IPS-15b (cell line): Measurements from ENCODE around the gene POLR2E.

Source experiments
- H3K27me3 ChIP-seq: one replicate; pipeline ENCODE4 v1.6.1; 2013; ENCODE audit warnings: low read length; ENCODE audit not compliant: control insufficient read depth, insufficient read depth
- H3K36me3 ChIP-seq: one replicate; pipeline ENCODE4 v1.6.1; 2013; ENCODE audit warnings: low read length; ENCODE audit not compliant: control insufficient read depth, insufficient read depth
- H3K4me1 ChIP-seq: one replicate; pipeline ENCODE4 v1.6.1; 2013; ENCODE audit warnings: mild to moderate bottlenecking, low read length; ENCODE audit not compliant: control insufficient read depth, insufficient read depth
- H3K4me3 ChIP-seq: one replicate; pipeline ENCODE4 v1.5.1; 2013; ENCODE audit warnings: low read depth, low read length
- H3K9ac ChIP-seq: one replicate; pipeline ENCODE4 v1.6.1; 2013; ENCODE audit warnings: low read depth, mild to moderate bottlenecking, low read length
- H3K9me3 ChIP-seq: one replicate; pipeline ENCODE4 v1.6.1; 2013; ENCODE audit warnings: mild to moderate bottlenecking, low read length; ENCODE audit not compliant: control insufficient read depth, insufficient read depth

POLR2E gene

DNA sequence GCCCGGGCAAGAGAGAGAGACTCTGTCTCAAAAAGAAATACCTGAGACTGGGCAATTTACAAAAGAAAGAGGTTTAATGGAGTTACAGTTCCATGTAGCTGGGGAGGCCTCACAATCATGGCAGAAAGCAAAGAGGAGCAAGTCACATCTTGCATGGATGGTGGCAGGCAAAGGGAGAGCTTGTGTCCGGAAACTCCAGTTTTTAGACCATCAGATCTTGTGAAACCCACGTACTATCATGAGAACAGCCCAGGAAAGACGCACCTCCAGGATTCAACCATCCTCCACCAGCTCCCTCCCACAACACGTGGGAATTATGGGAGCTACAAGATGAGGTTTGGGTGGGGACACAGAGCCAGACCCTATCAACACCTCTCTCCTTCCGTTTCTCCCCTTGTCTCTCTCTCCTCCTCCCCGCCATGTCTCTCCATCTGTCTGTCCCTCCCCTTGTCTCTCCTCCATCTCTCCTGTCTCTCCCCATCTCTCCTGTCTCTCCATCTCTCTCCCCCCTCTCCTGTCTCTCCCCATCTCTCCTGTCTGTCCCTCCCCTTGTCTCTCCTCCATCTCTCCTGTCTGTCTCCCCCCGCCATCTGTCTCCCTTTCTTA is 10.0 kb downstream of the POLR2E start:
- Histone ChIP-seq H3K9ac (no peak overlapping the region), H3K4me3 (no peak overlapping the region), H3K4me1 (no peaks in the 10 kb centered on the region), H3K9me3 (no peaks in the 10 kb centered on the region), H3K27me3 (no peaks in the 10 kb centered on the region), H3K36me3 (peaks cover 70% of the 10 kb centered on the region)

DNA sequence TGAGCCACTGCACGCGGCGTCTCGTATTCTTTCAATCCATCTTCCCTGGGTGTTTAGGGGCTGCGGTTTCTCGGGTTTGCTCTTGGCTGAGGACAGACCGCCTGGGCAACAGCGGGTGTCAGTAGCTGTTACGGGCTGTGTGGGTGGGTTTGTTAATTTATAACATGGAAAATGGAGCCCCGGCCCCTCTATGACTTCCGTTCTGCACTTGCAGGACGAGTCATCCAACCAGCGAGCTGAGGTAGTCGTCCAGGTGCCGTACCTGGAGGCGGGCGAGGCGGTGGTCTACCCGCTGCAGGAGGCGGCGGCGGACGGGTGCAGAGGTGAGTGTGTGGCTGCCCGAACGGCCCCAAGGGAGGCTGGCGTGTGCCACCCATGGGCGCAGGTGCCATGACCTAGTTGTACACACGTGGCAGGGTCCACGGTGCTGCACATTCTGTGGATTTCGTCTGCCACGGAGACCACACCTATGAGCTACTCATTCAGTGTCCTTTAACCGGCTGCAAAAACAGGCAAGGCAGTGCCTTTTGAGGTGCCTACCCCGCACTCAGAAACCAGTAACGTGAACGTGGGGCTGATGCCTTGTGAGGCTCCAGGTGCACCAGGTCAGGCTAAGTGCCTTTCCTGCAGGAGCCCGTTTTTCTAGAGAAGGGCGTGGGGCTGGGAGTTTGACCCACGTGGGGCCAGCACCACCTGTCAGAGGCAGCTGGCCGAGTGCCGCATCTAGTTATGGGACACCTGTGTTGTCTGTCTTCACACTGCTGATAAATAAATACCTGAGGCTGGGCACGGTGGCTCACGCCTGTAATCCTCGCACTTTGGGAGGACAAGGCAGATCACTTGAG is 10.9 kb downstream of the POLR2E start:
- H3K9ac ChIP-seq = no peak overlapping the region
- H3K4me3 ChIP-seq = no peak overlapping the region
- peaks cover 71% of the 10 kb centered on the region for H3K36me3 ChIP-seq
- no peaks in the 10 kb centered on the region for H3K27me3 ChIP-seq
- H3K9me3 ChIP-seq = no peaks in the 10 kb centered on the region
- no peaks in the 10 kb centered on the region for H3K4me1 ChIP-seq

DNA sequence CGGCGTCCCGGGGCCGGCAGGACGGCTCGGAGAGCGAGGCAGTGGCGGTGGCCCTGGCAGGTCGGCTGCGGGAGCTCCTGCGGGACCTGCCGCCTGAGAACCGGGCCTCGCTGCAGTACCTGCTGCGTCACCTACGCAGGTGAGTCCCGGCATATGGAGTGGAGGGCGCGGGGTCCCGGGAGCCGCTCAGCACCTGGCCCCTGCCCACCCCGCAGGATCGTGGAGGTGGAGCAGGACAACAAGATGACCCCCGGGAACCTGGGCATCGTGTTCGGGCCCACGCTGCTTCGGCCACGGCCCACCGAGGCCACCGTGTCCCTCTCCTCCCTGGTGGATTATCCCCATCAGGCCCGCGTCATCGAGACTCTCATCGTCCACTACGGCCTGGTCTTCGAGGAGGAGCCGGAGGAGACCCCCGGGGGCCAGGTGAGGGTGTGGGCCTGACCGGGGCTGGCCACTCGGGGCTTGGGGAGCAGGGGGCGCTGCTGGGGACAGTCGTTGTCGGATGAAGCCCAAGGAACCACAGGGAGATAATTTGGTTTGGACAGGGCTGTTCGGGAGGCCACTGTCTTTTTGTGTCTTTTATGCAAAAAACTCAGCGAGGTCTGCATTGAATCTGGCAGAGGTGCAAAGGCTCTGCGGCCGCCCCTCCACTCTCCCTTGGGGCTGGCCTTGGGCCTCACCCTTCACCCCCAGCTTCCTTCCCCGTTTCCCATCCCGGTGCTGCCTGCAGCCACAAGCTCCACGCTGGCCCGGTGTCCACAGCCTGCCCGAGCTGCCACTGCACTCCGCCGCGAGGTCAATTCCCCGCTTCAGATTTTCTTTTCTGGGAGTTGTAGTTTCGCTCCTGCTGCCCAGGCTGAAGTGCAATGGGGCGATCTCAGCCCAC is 12.0 kb downstream of the POLR2E start:
- peaks cover 61% of the 10 kb centered on the region for H3K36me3 ChIP-seq
- no peaks in the 10 kb centered on the region for H3K27me3 ChIP-seq
- no peaks in the 10 kb centered on the region for H3K9me3 ChIP-seq
- H3K4me3 ChIP-seq = peak overlapping the region; percentile 43
- H3K9ac ChIP-seq = peak overlapping the region; percentile 47
- no peaks in the 10 kb centered on the region for H3K4me1 ChIP-seq

DNA sequence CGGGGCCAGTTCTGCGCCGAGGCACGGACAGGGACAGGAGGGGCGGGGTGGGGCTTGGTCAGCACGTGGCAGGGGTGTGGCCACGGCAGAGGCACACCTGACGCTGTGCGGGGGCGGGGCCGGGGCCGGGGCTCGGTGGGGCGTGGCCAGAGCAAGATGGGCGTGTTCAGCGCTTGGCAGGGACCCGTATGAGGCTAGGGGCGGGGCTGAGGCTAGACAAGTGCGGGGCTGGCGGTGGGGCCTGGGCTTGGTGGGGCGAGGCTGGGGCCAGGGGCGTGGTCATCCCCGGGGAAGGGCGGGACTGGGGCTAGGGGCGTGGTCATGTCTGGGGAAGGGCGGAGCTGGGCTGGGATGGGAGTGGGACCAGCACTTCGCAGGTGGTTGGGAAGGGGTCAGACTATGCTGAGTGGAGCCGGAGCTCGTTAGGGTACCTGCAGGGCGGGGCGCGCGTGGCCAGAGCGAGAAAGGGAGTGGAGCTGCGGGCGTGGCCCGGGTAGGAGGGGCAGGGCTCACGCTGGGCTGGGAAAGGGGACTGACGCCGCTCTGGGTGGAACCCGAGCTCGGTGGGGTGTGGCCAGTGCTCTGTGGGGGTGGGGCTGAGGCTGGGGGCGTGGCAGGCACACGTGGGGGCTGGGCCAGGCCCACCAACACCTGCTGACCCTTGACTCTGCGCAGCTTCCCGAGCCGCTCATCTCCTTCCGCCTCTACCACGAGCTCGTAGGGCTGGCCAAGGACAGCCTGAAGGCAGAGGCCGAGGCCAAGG is 12.8 kb downstream of the POLR2E start:
- H3K9me3 ChIP-seq = no peaks in the 10 kb centered on the region
- H3K9ac ChIP-seq = peak overlapping the region; percentile 47
- H3K4me1 ChIP-seq = no peaks in the 10 kb centered on the region
- peak overlapping the region; percentile 55 for H3K4me3 ChIP-seq
- peaks cover 56% of the 10 kb centered on the region for H3K36me3 ChIP-seq
- no peaks in the 10 kb centered on the region for H3K27me3 ChIP-seq

DNA sequence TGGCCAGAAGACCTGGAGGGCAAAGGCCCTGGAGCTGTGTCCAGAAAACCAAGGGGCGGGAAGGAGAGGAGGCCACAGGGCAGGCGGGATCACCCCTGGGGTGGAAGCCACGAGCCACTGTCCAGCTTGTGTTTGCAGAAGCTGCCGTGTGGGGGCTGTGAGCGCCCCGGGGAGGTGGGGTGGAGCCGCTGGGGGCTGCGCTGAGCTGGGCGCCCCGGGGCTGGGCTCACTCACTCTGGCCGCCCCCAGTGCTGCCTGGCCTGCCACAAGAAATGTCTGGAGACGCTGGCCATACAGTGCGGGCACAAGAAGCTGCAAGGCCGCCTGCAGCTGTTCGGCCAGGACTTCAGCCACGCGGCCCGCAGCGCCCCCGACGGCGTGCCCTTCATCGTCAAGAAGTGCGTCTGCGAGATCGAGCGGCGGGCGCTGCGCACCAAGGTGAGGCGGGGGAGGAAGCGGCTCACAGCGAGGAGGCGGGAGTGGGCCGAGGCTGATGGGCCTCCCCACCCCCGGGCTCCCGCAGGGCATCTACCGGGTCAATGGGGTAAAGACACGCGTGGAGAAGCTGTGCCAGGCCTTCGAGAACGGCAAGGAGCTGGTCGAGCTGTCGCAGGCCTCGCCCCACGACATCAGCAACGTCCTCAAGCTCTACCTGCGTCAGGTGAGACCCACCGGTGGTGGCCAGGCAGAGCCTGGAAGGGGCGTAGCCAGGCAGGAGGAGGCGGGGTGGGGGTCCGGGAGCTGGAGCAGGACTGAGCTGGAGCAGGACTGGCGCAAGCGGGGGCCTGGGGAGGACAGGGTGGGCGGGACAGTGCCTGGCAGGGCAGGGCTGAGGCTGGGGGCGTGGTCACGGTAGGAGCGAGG is 13.6 kb downstream of the POLR2E start:
- H3K36me3 ChIP-seq = peaks cover 50% of the 10 kb centered on the region
- H3K4me3 ChIP-seq = peak overlapping the region; percentile 32
- no peak overlapping the region for H3K9ac ChIP-seq
- H3K27me3 ChIP-seq = no peaks in the 10 kb centered on the region
- no peaks in the 10 kb centered on the region for H3K9me3 ChIP-seq
- no peaks in the 10 kb centered on the region for H3K4me1 ChIP-seq

DNA sequence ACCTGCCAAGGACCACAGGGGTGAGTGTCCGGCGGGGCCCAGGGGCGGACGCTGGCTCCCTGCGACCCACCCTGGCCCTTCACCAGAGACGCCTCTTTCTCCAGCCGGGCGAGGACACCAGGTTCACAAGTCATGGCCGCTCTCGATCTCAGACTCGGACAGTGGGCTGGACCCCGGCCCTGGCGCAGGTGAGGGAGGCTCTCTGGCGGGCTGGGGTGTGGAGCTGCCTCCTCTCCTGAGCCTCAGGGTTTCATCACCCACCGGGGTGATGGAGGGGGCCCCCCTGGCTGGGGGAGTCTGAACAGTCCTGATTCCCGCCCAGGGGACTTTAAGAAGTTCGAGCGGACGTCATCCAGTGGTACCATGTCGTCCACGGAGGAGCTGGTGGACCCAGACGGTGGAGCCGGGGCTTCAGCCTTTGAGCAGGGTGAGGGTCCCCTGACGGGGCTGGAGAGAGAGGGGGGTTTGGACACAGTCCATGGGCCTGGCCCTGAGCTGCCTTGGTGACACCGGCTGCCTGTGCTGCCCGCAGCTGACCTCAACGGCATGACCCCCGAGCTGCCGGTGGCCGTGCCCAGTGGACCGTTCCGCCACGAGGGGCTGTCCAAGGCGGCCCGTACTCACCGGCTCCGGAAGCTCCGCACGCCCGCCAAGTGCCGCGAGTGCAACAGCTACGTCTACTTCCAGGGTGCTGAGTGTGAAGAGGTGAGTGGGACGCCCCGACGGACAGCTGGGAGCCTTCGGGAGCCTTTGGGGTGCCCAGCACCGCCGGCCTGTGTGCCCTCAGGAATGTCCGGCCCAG is 14.6 kb downstream of the POLR2E start:
- Histone ChIP-seq H3K27me3 (no peaks in the 10 kb centered on the region), H3K4me3 (peak overlapping the region; percentile 32), H3K9me3 (no peaks in the 10 kb centered on the region), H3K36me3 (peaks cover 47% of the 10 kb centered on the region), H3K9ac (no peak overlapping the region), H3K4me1 (no peaks in the 10 kb centered on the region)

DNA sequence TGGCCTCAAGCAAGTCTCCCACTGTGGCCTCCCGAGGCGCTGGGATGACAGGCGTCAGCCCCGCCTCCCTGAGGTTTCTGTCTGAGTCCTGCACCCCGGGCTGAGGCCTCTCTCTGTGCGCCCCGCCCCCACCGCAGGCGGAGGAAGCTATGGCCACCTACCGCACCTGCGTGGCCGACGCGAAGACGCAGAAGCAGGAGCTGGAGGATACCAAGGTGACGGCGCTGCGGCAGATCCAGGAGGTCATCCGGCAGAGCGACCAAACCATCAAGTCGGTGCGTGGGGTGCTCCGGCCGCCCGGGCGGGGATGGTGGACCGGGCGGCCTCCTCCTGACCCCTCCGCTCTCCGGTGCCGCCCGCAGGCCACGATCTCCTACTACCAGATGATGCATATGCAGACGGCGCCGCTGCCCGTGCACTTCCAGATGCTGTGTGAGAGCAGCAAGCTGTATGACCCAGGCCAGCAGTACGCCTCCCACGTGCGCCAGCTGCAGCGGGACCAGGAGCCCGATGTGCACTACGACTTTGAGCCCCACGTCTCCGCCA is 15.5 kb downstream of the POLR2E start:
- Histone ChIP-seq H3K9ac (no peak overlapping the region), H3K36me3 (peaks cover 43% of the 10 kb centered on the region), H3K4me1 (no peaks in the 10 kb centered on the region), H3K27me3 (no peaks in the 10 kb centered on the region), H3K4me3 (no peak overlapping the region), H3K9me3 (no peaks in the 10 kb centered on the region)

DNA sequence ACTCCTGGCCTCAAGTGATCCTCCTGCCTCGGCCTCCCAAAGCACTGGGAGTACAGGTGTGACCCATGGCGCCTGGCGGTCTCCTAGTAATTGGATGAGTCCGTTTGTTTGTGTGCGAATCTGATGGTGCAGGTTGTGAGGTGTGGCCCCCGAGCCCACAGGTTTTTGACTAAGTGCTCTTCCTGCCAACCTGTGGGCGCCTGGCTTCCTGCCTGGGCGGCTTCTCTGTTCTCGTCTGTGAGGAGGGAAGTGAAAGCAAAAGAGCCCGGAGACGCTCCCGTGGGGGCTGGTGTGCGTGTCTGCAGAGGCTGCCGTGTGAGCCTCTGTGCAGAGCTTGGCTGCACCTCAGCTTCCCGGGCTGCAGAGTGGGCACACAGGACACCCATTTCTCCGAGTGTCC is 18.2 kb downstream of the POLR2E start:
- Histone ChIP-seq H3K36me3 (peaks cover 37% of the 10 kb centered on the region), H3K4me3 (no peak overlapping the region), H3K9me3 (no peaks in the 10 kb centered on the region), H3K9ac (no peak overlapping the region), H3K27me3 (no peaks in the 10 kb centered on the region), H3K4me1 (no peaks in the 10 kb centered on the region)

DNA sequence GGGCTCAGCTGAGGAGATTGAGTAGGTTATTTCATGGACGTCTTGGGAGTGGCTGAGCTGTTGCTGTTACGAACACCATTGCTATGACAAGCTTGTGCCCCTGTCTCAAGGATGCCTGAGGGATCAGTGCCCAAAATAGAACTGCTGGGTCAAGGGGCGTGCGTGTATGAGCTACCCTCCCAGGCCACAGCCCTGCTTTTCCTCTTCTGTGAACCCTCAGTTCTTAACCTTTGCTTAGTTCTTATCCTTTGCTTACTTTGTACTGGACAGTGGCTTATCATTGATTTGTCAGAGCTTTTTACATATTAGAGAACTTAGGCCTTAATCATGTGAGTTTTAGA is 19.2 kb downstream of the POLR2E start:
- Histone ChIP-seq H3K4me1 (no peaks in the 10 kb centered on the region), H3K9me3 (no peaks in the 10 kb centered on the region), H3K36me3 (peaks cover 34% of the 10 kb centered on the region), H3K27me3 (no peaks in the 10 kb centered on the region), H3K4me3 (no peak overlapping the region), H3K9ac (no peak overlapping the region)
